CD4-positive, alpha-beta T cell treated with Interleukin-2 at 100 ng/mL for 4 hours (primary cell): ENCODE results near the gene CCDC146.

Experiments
- DNase-seq: peaks from one replicate; pipeline ENCODE4 v3.0.0-alpha.2; 2020; ENCODE audit warnings: low spot score

The CCDC146 gene

GRCh38 chr7:77284005-77284404 is 161.6 kb downstream of the CCDC146 start:
- DNase-seq = no peak

GRCh38 chr7:77284616-77285015 is 162.2 kb downstream of the CCDC146 start:
- no peak for DNase-seq

GRCh38 chr7:77288676-77289320 is 166.4 kb downstream of the CCDC146 start:
- no peak for DNase-seq

GRCh38 chr7:77289387-77289786 is 167.0 kb downstream of the CCDC146 start:
- DNase-seq = no peak

- no peak for DNase-seq
Measured at GRCh38 chr7:77290425-77290824, 168.0 kb downstream of the CCDC146 start.

- no peak for DNase-seq
Measured at GRCh38 chr7:77293046-77293445, 170.6 kb downstream of the CCDC146 start.

- no peak for DNase-seq
Measured at GRCh38 chr7:77295549-77295948, 173.1 kb downstream of the CCDC146 start.

GRCh38 chr7:77306231-77307067 is 184.0 kb downstream of the CCDC146 start:
- no peak for DNase-seq

- DNase-seq = no peak
Measured at GRCh38 chr7:77308792-77309191, 186.4 kb downstream of the CCDC146 start.

- DNase-seq = no peak
Measured at GRCh38 chr7:77309714-77310220, 187.4 kb downstream of the CCDC146 start.

GRCh38 chr7:77310982-77311381 is 188.6 kb downstream of the CCDC146 start:
- no peak for DNase-seq

GRCh38 chr7:77313085-77313484 is 190.7 kb downstream of the CCDC146 start:
- DNase-seq = no peak

- no peak for DNase-seq
Measured at GRCh38 chr7:77313876-77314480, 191.6 kb downstream of the CCDC146 start.

GRCh38 chr7:77315182-77315591 is 192.8 kb downstream of the CCDC146 start:
- DNase-seq = no peak

GRCh38 chr7:77316219-77316978 is 194.0 kb downstream of the CCDC146 start:
- no peak for DNase-seq

GRCh38 chr7:77318019-77318418 is 195.6 kb downstream of the CCDC146 start:
- DNase-seq = no peak

GRCh38 chr7:77320137-77320536 is 197.7 kb downstream of the CCDC146 start:
- DNase-seq = no peak

GRCh38 chr7:77320714-77321113 is 198.3 kb downstream of the CCDC146 start:
- DNase-seq = no peak

GRCh38 chr7:77321300-77321699 is 198.9 kb downstream of the CCDC146 start:
- no peak for DNase-seq

- no peak for DNase-seq
Measured at GRCh38 chr7:77326131-77326530, 203.7 kb downstream of the CCDC146 start.

GRCh38 chr7:77327067-77327931 is 204.9 kb downstream of the CCDC146 start:
- no peak for DNase-seq
